ENCODE data around the gene AXL.

DNA sequence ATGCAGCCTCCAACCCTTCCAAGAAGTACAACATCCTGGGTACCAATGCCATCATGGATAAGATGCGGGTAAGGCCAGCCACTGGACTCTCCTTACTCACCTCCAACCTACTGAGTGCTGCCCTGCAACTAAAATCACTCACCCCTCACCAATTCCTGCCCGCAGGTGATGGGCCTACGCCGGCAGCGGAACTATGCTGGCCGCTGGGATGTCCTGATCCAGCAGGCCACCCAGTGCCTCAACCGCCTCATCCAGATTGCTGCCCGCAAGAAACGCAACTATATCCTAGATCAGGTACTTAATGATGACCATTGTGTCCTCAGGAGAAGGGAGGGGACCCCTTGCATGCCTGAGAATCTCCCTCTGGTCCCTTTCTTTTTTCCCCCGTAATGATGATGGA lies 75.4 kb downstream of the AXL start:
- TF ChIP-seq ZNF8 (CRISPR knock-in tag; IDR thresholded peaks at IDR 0.05) (no peak), ZFP30 (CRISPR knock-in tag; IDR thresholded peaks at IDR 0.05) (no peak), ZC3H10 (CRISPR knock-in tag; IDR thresholded peaks at IDR 0.05) (no peak), TCF4 (CRISPR knock-in tag; IDR thresholded peaks at IDR 0.05; ENCODE audit: borderline replicate concordance) (no peak), ISL1 (CRISPR knock-in tag; IDR thresholded peaks at IDR 0.05) (no peak), ZFP3 (CRISPR knock-in tag; IDR thresholded peaks at IDR 0.05) (no peak)
- TF ChIP-seq, protein P1, sequence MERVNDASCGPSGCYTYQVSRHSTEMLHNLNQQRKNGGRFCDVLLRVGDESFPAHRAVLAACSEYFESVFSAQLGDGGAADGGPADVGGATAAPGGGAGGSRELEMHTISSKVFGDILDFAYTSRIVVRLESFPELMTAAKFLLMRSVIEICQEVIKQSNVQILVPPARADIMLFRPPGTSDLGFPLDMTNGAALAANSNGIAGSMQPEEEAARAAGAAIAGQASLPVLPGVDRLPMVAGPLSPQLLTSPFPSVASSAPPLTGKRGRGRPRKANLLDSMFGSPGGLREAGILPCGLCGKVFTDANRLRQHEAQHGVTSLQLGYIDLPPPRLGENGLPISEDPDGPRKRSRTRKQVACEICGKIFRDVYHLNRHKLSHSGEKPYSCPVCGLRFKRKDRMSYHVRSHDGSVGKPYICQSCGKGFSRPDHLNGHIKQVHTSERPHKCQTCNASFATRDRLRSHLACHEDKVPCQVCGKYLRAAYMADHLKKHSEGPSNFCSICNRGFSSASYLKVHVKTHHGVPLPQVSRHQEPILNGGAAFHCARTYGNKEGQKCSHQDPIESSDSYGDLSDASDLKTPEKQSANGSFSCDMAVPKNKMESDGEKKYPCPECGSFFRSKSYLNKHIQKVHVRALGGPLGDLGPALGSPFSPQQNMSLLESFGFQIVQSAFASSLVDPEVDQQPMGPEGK (CRISPR knock-in tag; IDR thresholded peaks at IDR 0.05; ENCODE audit: borderline replicate concordance): no peak
